HG03025 (cell line): ENCODE measurements around the gene TMEM25.
"Not testable (repeated sequence)": the region's sequence is repeated elsewhere in the genome, so short reads cannot be mapped to it uniquely, and the experiment has no call there.

ENCODE experiments used
- ATAC-seq: cut with Tn5 transposase; IDR thresholded peaks from one replicate; pipeline ENCODE4 v1.9.1; 2021; ENCODE audit warnings: mild to moderate bottlenecking, moderate library complexity; ENCODE audit not compliant: unreplicated experiment, low FRiP score

Gene TMEM25

DNA sequence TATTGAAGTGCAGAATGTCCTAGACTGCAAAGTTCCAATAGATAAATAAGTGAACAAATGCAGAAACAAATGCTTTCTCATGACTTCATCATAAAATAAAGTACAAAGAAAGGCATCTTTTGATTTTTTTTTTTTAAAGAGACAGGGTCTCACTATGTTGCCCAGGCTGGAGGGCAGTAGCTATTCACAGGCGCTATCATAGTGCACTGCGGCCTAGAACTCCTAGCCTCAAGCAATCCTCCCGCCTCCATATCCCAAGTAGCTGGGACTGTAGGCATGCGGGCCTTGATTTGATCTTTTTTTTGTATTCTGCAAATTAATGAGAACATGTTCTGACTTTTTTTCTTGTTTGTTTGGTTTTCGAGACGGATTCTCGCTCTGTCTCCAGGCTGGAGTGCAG is 43.6 kb downstream of the TMEM25 start:
- ATAC-seq = no peak

DNA sequence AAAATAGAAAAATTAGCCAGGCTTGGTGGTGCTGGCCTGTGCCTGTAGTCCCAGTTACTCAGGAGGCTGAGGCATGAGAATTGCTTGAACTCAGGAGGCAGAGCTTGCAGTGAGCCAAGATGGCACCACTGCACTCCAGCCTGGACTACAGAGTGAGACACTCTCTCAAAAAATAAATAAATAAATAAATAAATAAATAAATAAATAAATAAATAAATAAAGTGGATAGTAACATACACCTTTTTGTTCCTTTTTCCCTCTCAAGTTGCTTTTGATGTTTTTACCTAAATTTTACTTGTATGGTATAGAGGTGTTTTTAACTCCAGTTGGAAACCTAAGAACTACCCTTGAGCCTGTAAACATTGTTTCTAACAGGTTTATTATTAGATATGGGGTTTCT is 47.0 kb downstream of the TMEM25 start:
- not testable (repeated sequence) for ATAC-seq

DNA sequence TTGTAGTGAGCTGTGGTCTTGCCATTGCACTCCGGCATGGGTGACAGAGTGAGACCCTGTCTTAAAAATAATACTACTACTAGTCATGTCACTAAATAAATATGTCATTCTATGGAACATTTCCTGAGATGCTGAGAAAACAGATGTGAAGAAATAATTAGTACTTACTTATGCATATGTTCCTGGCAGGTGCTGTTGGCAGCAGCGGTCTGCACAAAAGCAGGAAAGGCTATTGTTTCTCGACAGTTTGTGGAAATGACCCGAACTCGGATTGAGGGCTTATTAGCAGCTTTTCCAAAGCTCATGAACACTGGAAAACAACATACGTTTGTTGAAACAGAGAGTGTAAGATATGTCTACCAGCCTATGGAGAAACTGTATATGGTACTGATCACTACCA is 50.1 kb downstream of the TMEM25 start:
- no peak for ATAC-seq
